Esophagus muscularis mucosa (tissue), 4 donors: Measurements from ENCODE around the gene MIAT. TPM values are rescaled to one million over a fixed set of nuclear protein-coding genes. Genes with fewer than 3 reads are reported as not detected.

Experiments used
- DNase-seq: peaks from one replicate; pipeline ENCODE4 v3.0.0-alpha.2; 2017; ENCODE audit errors: extremely low spot score
- H3K27ac ChIP-seq, 4 donors: fragments of 200-600 bp; sonication (generic); replicated peaks in 1 of 4; 1 replicate in 3 of 4; 2 replicates in 1 of 4; pipeline ENCODE4 v1.5.1; 2016 to 2019; ENCODE audit warnings: mild to moderate bottlenecking in 1 of 4
- H3K27me3 ChIP-seq, 4 donors: fragments of 200-600 bp; sonication (generic); one replicate each; pipeline versions ENCODE4 v1.5.1 to v1.6.0; 2016 to 2019
- H3K36me3 ChIP-seq, 4 donors: fragments of 200-600 bp; sonication (generic); one replicate each; pipeline ENCODE4 v1.5.1; 2016 to 2019
- H3K4me1 ChIP-seq, 4 donors: fragments of 200-600 bp; sonication (generic); one replicate each; pipeline ENCODE4 v1.5.1; 2016 to 2019
- H3K4me3 ChIP-seq, 4 donors: fragments of 200-600 bp; sonication (generic); 1 replicate in 2 of 4; 2 replicates in 2 of 4; pipeline ENCODE4 v1.5.1; 2016 to 2019; ENCODE audit warnings: mild to moderate bottlenecking in 4 of 4, moderate library complexity in 1 of 4
- H3K9me3 ChIP-seq, 4 donors: fragments of 200-600 bp; sonication (generic); 1 replicate in 3 of 4; 2 replicates in 1 of 4; pipeline ENCODE4 v1.5.1; 2016 to 2019
- EP300 ChIP-seq: sonication (generic); formaldehyde crosslinking; IDR thresholded peaks from one replicate; pipeline ENCODE4 v1.6.1; 2017; ENCODE audit warnings: antibody characterized with exemption
- POLR2A ChIP-seq: fragments of 450-650 bp; IDR thresholded peaks from one replicate; pipeline ENCODE4 v1.6.1; 2017; ENCODE audit warnings: antibody characterized with exemption, moderate library complexity, mild to moderate bottlenecking, low read depth
- POLR2AphosphoS5 ChIP-seq, 2 donors: sonication (generic); formaldehyde crosslinking; IDR thresholded peaks; one replicate each; pipeline ENCODE4 v1.6.1; 2017; ENCODE audit warnings: antibody characterized with exemption in 2 of 2
- WGBS: methylation state at CpG from one replicate; pipeline ENCODE4 v1.1.5; 2018; 5-methylcytosine and 5-hydroxymethylcytosine counted together
- intact Hi-C: fragments of 100-400 bp; cut with DNase I; formaldehyde crosslinking; loops from one replicate; pipeline ENCODE4 v1.15.1; 2023
- total RNA-seq, 4 donors: library from RNA; depleted of rRNA; stranded (reverse); fragments of >200 nt; gene quantifications; one replicate each; pipeline versions ENCODE4 v1.1.0 to v1.2.1, GENCODE V29; 2016
- TF ChIP-seq, protein P1 (sequence below), 3 experiments: fragments of 200-600 bp in 2 of 3; fragments of 450-650 bp in 1 of 3; sonication (generic) in 2 of 3; IDR thresholded peaks; one replicate each; pipeline ENCODE4 v1.5.1; 2017 to 2019; ENCODE audit warnings: antibody characterized with exemption in 3 of 3, mild to moderate bottlenecking in 2 of 3, moderate library complexity in 1 of 3

MIAT gene
- total RNA-seq, 4 donors from 2014 or later: 0.19 to 1.2 (median 0.38) TPM

DNA sequence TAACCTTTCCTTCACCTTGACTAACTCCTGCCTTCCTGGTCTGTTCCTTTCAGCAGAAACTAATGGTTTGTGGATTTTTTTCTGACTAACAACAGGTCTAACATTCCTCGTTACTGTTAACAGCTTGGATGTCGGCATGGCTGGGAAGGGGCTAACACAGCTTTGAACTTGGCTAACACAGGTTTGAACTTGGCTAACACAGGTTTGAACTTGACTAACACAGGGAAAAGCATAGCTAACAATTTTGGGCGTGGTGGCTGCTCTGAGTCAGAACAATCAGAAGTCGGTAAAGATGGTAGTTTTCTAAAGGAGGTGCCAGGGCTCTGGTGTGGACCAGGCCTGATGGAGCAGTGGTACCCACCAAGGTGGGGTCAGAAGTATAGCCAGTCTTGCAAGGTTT is 16.1 kb downstream of the MIAT start:
- WGBS: 61% methylated on average over 4 of the region's 4 CpGs
- peak overlapping the region; percentile 63 to 74 (median 72) for H3K4me3 ChIP-seq
- no peak for DNase-seq
- H3K9me3 ChIP-seq: no peaks in the 10 kb centered on the region
- H3K27ac ChIP-seq: peak overlapping the region; percentile 88 to 98 (median 91)
- H3K27me3 ChIP-seq: peaks cover 0 to 4% (median 0%) of the 10 kb centered on the region in 4 donors
- TF ChIP-seq EP300: no peak
- TF ChIP-seq, protein P1, sequence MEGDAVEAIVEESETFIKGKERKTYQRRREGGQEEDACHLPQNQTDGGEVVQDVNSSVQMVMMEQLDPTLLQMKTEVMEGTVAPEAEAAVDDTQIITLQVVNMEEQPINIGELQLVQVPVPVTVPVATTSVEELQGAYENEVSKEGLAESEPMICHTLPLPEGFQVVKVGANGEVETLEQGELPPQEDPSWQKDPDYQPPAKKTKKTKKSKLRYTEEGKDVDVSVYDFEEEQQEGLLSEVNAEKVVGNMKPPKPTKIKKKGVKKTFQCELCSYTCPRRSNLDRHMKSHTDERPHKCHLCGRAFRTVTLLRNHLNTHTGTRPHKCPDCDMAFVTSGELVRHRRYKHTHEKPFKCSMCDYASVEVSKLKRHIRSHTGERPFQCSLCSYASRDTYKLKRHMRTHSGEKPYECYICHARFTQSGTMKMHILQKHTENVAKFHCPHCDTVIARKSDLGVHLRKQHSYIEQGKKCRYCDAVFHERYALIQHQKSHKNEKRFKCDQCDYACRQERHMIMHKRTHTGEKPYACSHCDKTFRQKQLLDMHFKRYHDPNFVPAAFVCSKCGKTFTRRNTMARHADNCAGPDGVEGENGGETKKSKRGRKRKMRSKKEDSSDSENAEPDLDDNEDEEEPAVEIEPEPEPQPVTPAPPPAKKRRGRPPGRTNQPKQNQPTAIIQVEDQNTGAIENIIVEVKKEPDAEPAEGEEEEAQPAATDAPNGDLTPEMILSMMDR (IDR thresholded peaks at IDR 0.05): no peak
- TF ChIP-seq POLR2A: no peak
- TF ChIP-seq POLR2AphosphoS5 (IDR thresholded peaks at IDR 0.05): no peak
- intact Hi-C loops: no loop called here
- no peaks in the 10 kb centered on the region for H3K36me3 ChIP-seq
- H3K4me1 ChIP-seq: peaks cover 20 to 38% (median 28%) of the 10 kb centered on the region in 4 donors

DNA sequence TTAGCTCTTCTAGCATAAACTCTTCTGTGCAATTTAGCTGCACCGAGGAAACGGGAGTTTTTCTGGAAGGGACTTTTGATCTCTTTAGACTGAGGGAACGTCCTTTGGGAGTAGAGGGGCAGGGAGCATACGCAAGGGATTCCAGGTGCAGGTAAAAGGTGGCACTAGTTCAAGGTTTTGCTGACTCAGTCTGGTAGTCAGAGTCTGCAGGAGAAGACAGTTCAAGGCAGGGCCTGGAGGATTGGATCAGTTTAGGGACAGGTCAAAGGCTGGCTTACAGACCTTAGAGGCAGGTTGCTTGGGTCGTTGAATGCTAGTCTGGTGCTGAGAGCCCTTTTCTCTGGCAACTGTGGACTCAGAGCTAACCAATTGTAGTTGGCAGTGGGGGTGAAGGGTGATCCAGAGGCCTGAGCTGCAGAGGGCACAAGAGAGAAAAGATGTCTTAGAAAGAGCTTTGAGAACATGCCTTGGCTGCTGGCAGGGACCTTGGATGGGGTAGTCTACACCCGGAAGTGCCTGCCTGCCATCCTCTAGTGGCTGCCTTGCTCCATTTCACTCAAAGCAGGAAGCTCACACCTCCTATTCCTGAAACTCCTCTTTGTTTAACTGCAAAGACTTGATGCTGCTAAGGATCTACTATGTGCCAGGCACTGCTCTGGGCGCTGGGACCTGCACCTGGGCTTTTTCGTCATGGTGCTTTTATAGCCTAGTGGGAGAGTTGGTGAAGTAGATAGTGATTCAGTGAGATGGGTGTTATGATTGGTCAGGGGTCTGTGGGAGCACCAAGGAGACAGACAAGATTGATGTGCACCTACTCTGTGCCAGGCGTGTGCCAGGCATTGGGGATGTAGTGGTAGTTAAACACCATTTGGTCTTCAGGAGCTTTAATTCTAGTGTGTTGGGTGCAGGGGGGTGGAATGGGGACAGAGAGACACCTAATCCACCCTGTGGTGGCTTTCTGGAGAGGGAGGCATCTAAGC is 17.1 kb downstream of the MIAT start:
- Histone ChIP-seq H3K27me3 (no peaks in the 10 kb centered on the region), H3K4me3 (peak overlapping the region in 2 of 4 donors; percentile 1 to 70), H3K4me1 (peaks cover 20 to 44% (median 32%) of the 10 kb centered on the region in 4 donors), H3K27ac (no peak overlapping the region), H3K9me3 (no peaks in the 10 kb centered on the region), H3K36me3 (no peaks in the 10 kb centered on the region)
- intact Hi-C loops: no loop called here
- 93% methylated on average over 9 of the region's 9 CpGs for WGBS
- DNase-seq: no peak
- TF ChIP-seq POLR2AphosphoS5 (IDR thresholded peaks at IDR 0.05) (no peak), EP300 (no peak), POLR2A (no peak)
- TF ChIP-seq, protein P1 (IDR thresholded peaks at IDR 0.05): no peak

DNA sequence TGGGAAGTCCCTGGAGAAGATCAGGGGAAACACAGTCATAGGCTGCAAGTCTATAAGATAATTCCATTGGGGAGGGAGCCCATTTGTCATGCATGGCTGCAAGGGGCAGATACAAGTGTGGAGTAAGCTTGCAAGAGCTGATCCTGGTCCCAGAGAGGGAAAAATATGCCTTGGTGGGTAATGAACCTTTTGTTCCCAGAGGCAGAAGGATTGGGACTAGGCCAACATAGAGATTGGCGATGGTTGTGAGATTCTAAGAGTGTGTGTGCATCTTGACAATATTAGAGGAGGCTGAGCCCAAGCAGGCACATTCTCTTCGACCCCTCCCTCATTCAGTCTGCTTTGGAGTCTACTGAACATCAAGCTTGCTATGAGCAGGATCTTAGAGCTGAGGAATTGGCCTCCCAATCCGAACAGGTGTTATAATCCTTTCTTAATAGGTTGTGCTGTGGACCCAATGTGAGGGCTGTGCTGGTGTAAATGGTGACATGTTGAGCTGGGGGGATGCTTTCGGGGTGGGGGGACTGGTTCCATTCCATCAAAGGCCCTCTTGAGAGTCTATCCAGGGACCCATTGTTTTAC is 18.4 kb downstream of the MIAT start:
- no peak for DNase-seq
- H3K4me1 ChIP-seq: peaks cover 20 to 44% (median 33%) of the 10 kb centered on the region in 4 donors
- TF ChIP-seq POLR2A (no peak), POLR2AphosphoS5 (IDR thresholded peaks at IDR 0.05) (no peak), EP300 (no peak)
- TF ChIP-seq, protein P1 (IDR thresholded peaks at IDR 0.05): no peak
- no peak overlapping the region for H3K4me3 ChIP-seq
- no peak overlapping the region for H3K27ac ChIP-seq
- intact Hi-C loops: no loop called here
- H3K27me3 ChIP-seq: no peaks in the 10 kb centered on the region
- peaks cover 0 to 7% (median 5%) of the 10 kb centered on the region in 4 donors for H3K36me3 ChIP-seq
- 92% methylated on average over 3 of the region's 4 CpGs for WGBS
- no peaks in the 10 kb centered on the region for H3K9me3 ChIP-seq

DNA sequence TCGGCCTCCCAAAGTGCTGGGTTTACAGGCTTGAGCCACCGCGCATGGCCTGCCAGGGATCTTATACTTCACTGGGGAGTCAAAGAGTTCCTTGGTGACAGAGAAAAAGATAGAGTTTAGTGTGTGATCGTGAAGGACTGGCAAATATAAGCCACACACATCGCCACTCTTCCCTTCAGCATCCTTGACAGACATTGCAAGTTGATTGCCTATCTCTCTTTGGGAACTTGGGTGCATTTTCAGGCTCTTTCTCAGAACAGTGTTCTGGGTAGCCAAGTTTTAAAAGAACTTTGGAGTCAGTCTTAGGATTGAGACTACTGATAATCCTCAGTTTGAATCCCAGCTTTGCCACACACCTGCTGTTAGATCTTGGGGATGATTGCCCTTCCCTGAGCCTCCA is 19.8 kb downstream of the MIAT start:
- peaks cover 19 to 47% (median 34%) of the 10 kb centered on the region in 4 donors for H3K4me1 ChIP-seq

More for the DNA sequence above, 19.8 kb downstream of the MIAT start:
- TF ChIP-seq POLR2A (no peak), POLR2AphosphoS5 (IDR thresholded peaks at IDR 0.05) (no peak), EP300 (no peak)
- TF ChIP-seq, protein P1 (IDR thresholded peaks at IDR 0.05): no peak
- H3K4me3 ChIP-seq: no peak overlapping the region
- H3K36me3 ChIP-seq: peaks cover 0 to 21% (median 19%) of the 10 kb centered on the region in 4 donors
- no peaks in the 10 kb centered on the region for H3K27me3 ChIP-seq
- no peaks in the 10 kb centered on the region for H3K9me3 ChIP-seq
- WGBS: 97% methylated on average over 5 of the region's 5 CpGs
- intact Hi-C loops: no loop called here
- DNase-seq: no peak
- no peak overlapping the region for H3K27ac ChIP-seq
